Measurements from ENCODE around the gene MN1.
"Not testable (repeated sequence)": the region's sequence is repeated elsewhere in the genome, so short reads cannot be mapped to it uniquely, and the experiment has no call there.

MN1 gene

GRCh38 chr22:27756212-27756660 is 45.3 kb downstream of the MN1 start:
- DNase-seq: no peak

GRCh38 chr22:27755521-27756211 is 45.9 kb downstream of the MN1 start:
- DNase-seq: no peak

GRCh38 chr22:27754888-27755480 is 46.6 kb downstream of the MN1 start:
- DNase-seq: no peak

- no peak for DNase-seq
Measured at GRCh38 chr22:27754247-27754887, 47.2 kb downstream of the MN1 start.

- no peak for DNase-seq
Measured at GRCh38 chr22:27752771-27753170, 48.8 kb downstream of the MN1 start.

- no peak for DNase-seq
Measured at GRCh38 chr22:27752141-27752540, 49.4 kb downstream of the MN1 start.

- DNase-seq: no peak
Measured at GRCh38 chr22:27751277-27752070, 50.1 kb downstream of the MN1 start.

- DNase-seq: no peak
Measured at GRCh38 chr22:27750584-27751265, 50.8 kb downstream of the MN1 start.

- DNase-seq: no peak
Measured at GRCh38 chr22:27749597-27750225, 51.8 kb downstream of the MN1 start.

- no peak for DNase-seq
Measured at GRCh38 chr22:27748751-27749191, 52.8 kb downstream of the MN1 start.

GRCh38 chr22:27748349-27748748 is 53.2 kb downstream of the MN1 start:
- no peak for DNase-seq

GRCh38 chr22:27747396-27748221 is 53.9 kb downstream of the MN1 start:
- DNase-seq: no peak

- DNase-seq: no peak
Measured at GRCh38 chr22:27746918-27747317, 54.6 kb downstream of the MN1 start.

- DNase-seq: no peak
Measured at GRCh38 chr22:27745809-27746208, 55.7 kb downstream of the MN1 start.

GRCh38 chr22:27745154-27745553 is 56.4 kb downstream of the MN1 start:
- no peak for DNase-seq

- DNase-seq: not testable (repeated sequence)
Measured at GRCh38 chr22:27744078-27744477, 57.5 kb downstream of the MN1 start.

- no peak for DNase-seq
Measured at GRCh38 chr22:27740202-27740748, 61.3 kb downstream of the MN1 start.

GRCh38 chr22:27737521-27737920 is 64.0 kb downstream of the MN1 start:
- no peak for DNase-seq

- no peak for DNase-seq
Measured at GRCh38 chr22:27734066-27734465, 67.5 kb downstream of the MN1 start.

- DNase-seq: no peak
Measured at GRCh38 chr22:27732841-27733240, 68.7 kb downstream of the MN1 start.

GRCh38 chr22:27732391-27732790 is 69.2 kb downstream of the MN1 start:
- DNase-seq: no peak
